Muscle of arm (tissue), 12 donors: Measurements from ENCODE around the gene SPN. TPM values are rescaled to one million over a fixed set of nuclear protein-coding genes. Genes with fewer than 3 reads are reported as not detected.
"Not testable (repeated sequence)": the region's sequence is repeated elsewhere in the genome, so short reads cannot be mapped to it uniquely, and the experiment has no call there.

Source experiments
- DNase-seq: peaks from one replicate; pipeline ENCODE4 v3.0.0-alpha.2; 2013
- polyA plus RNA-seq, 12 donors: library from polyadenylated mRNA; unstranded; fragments of 120-200 nt; gene quantifications; one replicate each; pipeline ENCODE4 v1.2.1, GENCODE V29; 2013; ENCODE audit not compliant: insufficient read length in 12 of 12

SPN gene
- polyA plus RNA-seq, 12 donors, result 0.72 to 8.2 (median 0.88) TPM; not detected in 2

GRCh38 chr16:29644973-29645693, 17.9 kb upstream of the SPN start:
- DNase-seq, result no peak

GRCh38 chr16:29645694-29646187, 17.3 kb upstream of the SPN start:
- no peak for DNase-seq

- DNase-seq, result no peak
These were observed 16.1 kb upstream of the SPN start for GRCh38 chr16:29646947-29647346.

GRCh38 chr16:29649588-29650494, 13.2 kb upstream of the SPN start:
- DNase-seq, result no peak

GRCh38 chr16:29650771-29651170, 12.3 kb upstream of the SPN start:
- DNase-seq, result no peak

- no peak for DNase-seq
These were observed 11.2 kb upstream of the SPN start for GRCh38 chr16:29651774-29652349.

GRCh38 chr16:29653471-29653870, 9.6 kb upstream of the SPN start:
- no peak for DNase-seq

- DNase-seq, result not testable (repeated sequence)
These were observed 9.2 kb upstream of the SPN start for GRCh38 chr16:29653890-29654289.

GRCh38 chr16:29656688-29657523, 6.1 kb upstream of the SPN start:
- DNase-seq, result no peak

- no peak for DNase-seq
These were observed 4.3 kb upstream of the SPN start for GRCh38 chr16:29658705-29659104.

GRCh38 chr16:29662000-29662728, 883 bp upstream of the SPN start:
- no peak for DNase-seq

- DNase-seq, result no peak
These were observed 375 bp upstream of the SPN start for GRCh38 chr16:29662729-29663015.

- no peak for DNase-seq
These were observed 702 bp downstream of the SPN start for GRCh38 chr16:29663807-29664090.

GRCh38 chr16:29664091-29664921, 1.3 kb downstream of the SPN start:
- DNase-seq, result no peak

- no peak for DNase-seq
These were observed 2.4 kb downstream of the SPN start for GRCh38 chr16:29665294-29666077.

- DNase-seq, result not testable (repeated sequence)
These were observed 4.2 kb downstream of the SPN start for GRCh38 chr16:29667322-29667610.

GRCh38 chr16:29667755-29668154, 4.7 kb downstream of the SPN start:
- DNase-seq, result no peak

- no peak for DNase-seq
These were observed 5.2 kb downstream of the SPN start for GRCh38 chr16:29668267-29668666.

GRCh38 chr16:29673501-29673900, 10.5 kb downstream of the SPN start:
- no peak for DNase-seq

- DNase-seq, result peak; percentile 61
These were observed 11.1 kb downstream of the SPN start for GRCh38 chr16:29674188-29674587.
